ENCODE measurements around the gene ISM1. TPM values are rescaled to one million over a fixed set of nuclear protein-coding genes. Genes with fewer than 3 reads are reported as not detected.

Gene ISM1
- total and polyA plus RNA-seq, 8 donors, result 0.71 to 18.2 (median 11.2) TPM

DNA sequence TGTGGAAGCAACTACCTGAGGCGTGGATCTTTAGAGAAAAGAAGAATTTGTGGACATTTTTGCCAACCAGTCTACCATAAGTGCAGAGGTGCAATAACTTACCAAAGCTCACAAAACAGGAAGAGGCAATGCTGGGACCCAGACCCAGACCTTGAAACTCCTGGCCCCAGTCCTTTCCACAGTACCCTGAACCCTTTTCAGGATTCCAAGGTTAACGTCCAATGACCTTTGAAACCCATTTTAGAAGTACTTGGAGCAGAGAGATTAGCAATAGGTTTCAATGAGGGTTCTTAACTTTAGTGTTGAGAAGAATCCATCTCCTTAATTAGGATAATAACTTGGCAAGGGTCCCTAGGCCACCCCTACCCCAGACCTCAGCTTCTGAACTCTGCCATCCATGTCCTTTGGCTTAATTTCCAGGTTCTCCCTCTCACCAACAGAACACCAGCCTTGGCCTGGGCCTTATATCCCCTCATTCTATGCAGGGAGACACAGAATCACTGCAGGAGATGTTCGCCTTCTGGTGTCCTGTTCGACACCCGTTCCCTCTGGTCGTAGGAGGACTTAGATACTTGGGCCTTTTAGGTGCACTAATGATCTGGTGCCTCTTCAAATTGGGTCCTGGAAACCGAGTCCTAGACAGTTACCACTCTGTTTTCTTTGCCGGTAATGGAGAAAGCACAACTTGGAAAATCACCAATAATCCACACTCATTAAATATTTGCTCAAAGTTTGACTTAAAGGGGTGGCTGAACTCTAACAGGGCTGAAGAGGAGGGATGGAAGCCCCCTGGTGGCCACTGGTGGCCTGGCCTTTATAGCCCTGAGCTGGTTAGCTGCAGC, 40.6 kb downstream of the ISM1 start:
- intact Hi-C loops (cut with DNase I), result no loop called here
- H3K9me3 ChIP-seq, result no peaks in the 10 kb centered on the region
- TF ChIP-seq, protein P1, sequence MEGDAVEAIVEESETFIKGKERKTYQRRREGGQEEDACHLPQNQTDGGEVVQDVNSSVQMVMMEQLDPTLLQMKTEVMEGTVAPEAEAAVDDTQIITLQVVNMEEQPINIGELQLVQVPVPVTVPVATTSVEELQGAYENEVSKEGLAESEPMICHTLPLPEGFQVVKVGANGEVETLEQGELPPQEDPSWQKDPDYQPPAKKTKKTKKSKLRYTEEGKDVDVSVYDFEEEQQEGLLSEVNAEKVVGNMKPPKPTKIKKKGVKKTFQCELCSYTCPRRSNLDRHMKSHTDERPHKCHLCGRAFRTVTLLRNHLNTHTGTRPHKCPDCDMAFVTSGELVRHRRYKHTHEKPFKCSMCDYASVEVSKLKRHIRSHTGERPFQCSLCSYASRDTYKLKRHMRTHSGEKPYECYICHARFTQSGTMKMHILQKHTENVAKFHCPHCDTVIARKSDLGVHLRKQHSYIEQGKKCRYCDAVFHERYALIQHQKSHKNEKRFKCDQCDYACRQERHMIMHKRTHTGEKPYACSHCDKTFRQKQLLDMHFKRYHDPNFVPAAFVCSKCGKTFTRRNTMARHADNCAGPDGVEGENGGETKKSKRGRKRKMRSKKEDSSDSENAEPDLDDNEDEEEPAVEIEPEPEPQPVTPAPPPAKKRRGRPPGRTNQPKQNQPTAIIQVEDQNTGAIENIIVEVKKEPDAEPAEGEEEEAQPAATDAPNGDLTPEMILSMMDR (IDR thresholded peaks at IDR 0.05), result peak; percentile 51 to 60
- H3K4me1 ChIP-seq, result peaks cover 0 to 7% of the 10 kb centered on the region in 2 donors
- no peaks in the 10 kb centered on the region for H3K36me3 ChIP-seq
- ATAC-seq, result peak; percentile 71
- no peak overlapping the region for H3K27ac ChIP-seq
- H3K4me3 ChIP-seq, result no peak overlapping the region
- DNase-seq, result no peak
- no peaks in the 10 kb centered on the region for H3K27me3 ChIP-seq

DNA sequence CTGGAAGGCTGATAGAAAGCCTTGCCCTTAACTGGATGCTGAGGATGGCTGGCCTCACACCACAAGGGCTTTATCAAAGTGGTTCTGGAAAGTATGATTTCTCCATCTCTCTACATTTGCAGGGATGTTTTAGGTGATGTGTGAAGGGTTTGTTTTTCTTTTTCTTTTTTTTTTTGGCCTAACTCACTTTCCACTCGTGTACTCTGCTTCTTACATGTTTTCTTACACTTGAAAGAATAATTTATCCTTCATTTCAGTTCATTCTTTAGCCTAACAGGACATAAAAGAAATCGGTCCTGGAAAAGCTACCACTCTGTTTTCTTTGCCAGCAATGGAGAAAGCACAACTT, 41.2 kb downstream of the ISM1 start:
- no peaks in the 10 kb centered on the region for H3K27me3 ChIP-seq
- TF ChIP-seq, protein P1 (IDR thresholded peaks at IDR 0.05), result no peak
- no peak overlapping the region for H3K4me3 ChIP-seq
- intact Hi-C loops (cut with DNase I), result no loop called here
- ATAC-seq, result no peak
- DNase-seq, result no peak
- no peaks in the 10 kb centered on the region for H3K9me3 ChIP-seq
- H3K36me3 ChIP-seq, result no peaks in the 10 kb centered on the region
- peaks cover 0 to 7% of the 10 kb centered on the region in 2 donors for H3K4me1 ChIP-seq
- no peak overlapping the region for H3K27ac ChIP-seq

DNA sequence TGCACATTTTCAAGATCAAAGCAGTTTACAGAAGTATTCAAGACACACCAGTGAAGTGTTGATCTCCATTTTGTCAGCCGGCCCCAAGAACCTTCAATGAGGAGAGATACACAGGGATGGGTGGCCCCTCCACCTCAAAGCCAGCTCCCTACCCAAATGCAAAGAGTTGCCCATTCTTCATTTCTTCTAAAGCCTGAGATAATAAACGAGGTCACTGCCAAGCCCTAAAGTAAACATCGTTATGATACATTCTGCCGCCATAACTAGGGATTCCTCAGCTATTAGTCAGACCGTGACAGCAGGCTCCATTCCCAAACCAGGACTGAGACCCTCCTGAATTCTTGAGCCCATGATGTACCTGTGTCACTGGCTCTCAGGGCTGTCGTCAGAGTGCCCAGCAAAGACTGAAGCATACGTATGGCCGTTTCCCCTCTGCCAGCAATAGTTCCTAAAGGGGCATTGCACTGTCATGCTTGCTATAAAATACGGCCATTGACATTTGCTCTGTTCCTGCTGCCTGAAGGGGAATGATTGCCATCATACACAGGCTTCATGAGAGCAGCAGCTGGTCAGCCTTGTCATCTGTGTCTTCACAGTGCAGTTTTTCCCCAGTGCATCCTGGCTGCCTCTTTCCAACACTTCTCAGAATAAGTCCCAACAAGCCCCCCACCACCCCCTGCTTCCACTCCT, 41.7 kb downstream of the ISM1 start:
- Histone ChIP-seq H3K4me3 (no peak overlapping the region), H3K27me3 (no peaks in the 10 kb centered on the region), H3K36me3 (no peaks in the 10 kb centered on the region), H3K4me1 (peaks cover 0 to 12% of the 10 kb centered on the region in 2 donors), H3K27ac (no peak overlapping the region), H3K9me3 (no peaks in the 10 kb centered on the region)
- intact Hi-C loops (cut with DNase I), result no loop called here
- DNase-seq (no peak), ATAC-seq (no peak)
- TF ChIP-seq, protein P1 (IDR thresholded peaks at IDR 0.05), result no peak

DNA sequence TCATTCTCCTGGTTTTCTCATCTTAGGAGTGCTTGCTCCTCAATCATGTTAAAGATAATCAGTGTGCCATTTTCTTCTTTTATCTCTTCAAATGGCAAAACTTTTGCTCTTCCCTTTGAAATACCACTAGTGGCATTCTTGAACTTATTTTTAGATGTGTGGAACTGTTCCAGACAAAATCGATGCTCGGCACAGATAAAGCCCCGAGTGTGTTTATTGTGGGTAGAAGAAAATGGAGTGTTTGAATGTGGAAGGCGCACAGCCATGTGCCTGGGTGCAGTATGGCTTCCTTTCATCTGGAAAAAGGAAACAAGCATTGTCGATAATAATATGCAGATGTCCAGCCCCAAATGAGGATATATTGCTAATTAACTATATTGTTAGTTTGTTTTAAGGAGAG, 42.4 kb downstream of the ISM1 start:
- no peaks in the 10 kb centered on the region for H3K36me3 ChIP-seq
- intact Hi-C loops (cut with DNase I), result no loop called here
- no peak overlapping the region for H3K4me3 ChIP-seq
- no peak for DNase-seq
- H3K4me1 ChIP-seq, result peaks cover 0 to 15% of the 10 kb centered on the region in 2 donors
- no peak for ATAC-seq
- H3K27me3 ChIP-seq, result no peaks in the 10 kb centered on the region
- TF ChIP-seq, protein P1 (IDR thresholded peaks at IDR 0.05), result no peak
- no peaks in the 10 kb centered on the region for H3K9me3 ChIP-seq
- H3K27ac ChIP-seq, result no peak overlapping the region

DNA sequence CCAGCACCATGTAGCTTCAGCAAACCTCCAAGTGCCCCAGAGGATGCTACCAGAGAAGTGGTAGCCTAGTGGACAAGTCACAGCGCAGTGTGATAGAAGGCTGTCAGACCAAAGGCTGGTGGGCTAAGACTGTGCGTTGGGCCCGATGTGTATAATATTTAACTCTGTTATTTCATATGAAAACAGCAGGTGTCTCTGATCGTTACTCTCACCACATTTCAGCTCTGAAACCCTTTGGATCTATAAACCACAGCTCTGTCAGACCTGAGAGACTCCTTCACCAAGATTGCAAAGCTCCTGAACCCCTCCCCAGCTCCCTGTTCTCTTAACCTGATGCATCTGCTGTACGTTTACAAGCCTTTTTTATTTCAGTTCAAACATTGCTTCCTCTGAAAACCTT, 43.8 kb downstream of the ISM1 start:
- Histone ChIP-seq H3K4me1 (peaks cover 0 to 15% of the 10 kb centered on the region in 2 donors), H3K9me3 (no peaks in the 10 kb centered on the region), H3K36me3 (no peaks in the 10 kb centered on the region), H3K27ac (no peak overlapping the region), H3K4me3 (no peak overlapping the region), H3K27me3 (no peaks in the 10 kb centered on the region)
- DNase-seq (no peak), ATAC-seq (no peak)
- intact Hi-C loops (cut with DNase I), result no loop called here
- TF ChIP-seq, protein P1 (IDR thresholded peaks at IDR 0.05), result no peak
